HG02938 (cell line): ENCODE measurements around the gene ZNF212.
A peak's percentile ranks its signal among the peaks of the same experiment; 100 is the strongest.
"Not testable (repeated sequence)": the region's sequence is repeated elsewhere in the genome, so short reads cannot be mapped to it uniquely, and the experiment has no call there.

Experiments
- ATAC-seq: cut with Tn5 transposase; IDR thresholded peaks from one replicate; pipeline ENCODE4 v1.9.1; 2021; ENCODE audit warnings: mild to moderate bottlenecking, moderate library complexity; ENCODE audit not compliant: unreplicated experiment

ZNF212 gene

DNA sequence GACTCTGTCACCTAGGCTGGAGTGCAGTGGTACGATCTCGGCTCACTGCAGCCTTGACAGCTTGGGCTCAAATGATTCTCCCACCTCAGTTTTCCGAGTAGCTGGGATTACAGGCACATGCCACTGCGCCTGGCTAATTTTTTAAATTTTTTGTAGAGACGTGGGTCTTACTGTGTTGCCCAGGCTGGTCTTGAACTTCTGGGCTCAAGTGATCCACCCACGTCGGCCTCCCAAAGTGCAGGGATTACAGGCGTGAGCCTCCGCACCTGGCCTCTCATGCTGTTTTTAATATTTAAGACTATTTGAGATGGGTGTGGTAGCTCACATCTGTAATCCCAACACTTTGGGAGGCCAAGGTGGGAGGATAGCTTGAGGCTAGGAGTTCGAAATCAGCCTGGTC is 12.1 kb downstream of the ZNF212 start:
- ATAC-seq = not testable (repeated sequence)

DNA sequence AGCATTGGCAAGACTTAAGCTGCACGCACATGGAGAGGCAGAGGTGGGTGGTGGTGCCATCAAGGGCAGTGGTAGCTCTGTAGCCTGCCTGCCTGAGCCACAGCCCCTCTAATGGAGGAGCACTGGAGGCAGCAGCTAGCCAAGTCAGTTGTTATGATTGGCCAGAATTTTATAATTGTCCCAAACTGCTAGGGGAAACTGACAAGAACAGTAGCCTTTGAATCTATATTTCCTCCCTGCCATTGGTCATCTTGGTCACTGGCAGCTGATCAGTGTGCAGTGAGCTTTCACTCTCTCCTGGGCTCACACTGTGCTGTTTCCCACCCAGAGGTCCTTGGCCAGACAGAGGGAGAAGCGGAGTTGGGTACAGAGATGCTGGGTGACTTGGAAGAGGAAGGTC is 12.9 kb downstream of the ZNF212 start:
- no peak for ATAC-seq

DNA sequence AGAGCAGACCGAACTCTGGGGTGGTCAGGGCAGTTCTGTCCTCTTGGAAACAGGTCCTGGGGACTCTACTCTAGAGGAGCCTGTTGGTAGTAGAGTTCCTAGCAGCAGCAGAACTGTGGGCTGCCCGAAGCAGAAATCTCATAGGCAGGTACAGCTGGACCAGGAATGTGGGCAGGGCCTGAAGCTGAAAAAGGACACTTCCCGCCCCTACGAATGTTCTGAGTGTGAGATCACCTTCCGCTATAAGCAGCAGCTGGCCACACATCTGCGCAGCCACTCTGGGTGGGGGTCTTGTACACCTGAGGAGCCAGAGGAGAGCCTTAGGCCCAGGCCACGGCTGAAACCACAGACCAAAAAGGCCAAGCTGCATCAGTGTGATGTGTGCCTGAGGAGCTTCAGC is 14.2 kb downstream of the ZNF212 start:
- no peak for ATAC-seq

DNA sequence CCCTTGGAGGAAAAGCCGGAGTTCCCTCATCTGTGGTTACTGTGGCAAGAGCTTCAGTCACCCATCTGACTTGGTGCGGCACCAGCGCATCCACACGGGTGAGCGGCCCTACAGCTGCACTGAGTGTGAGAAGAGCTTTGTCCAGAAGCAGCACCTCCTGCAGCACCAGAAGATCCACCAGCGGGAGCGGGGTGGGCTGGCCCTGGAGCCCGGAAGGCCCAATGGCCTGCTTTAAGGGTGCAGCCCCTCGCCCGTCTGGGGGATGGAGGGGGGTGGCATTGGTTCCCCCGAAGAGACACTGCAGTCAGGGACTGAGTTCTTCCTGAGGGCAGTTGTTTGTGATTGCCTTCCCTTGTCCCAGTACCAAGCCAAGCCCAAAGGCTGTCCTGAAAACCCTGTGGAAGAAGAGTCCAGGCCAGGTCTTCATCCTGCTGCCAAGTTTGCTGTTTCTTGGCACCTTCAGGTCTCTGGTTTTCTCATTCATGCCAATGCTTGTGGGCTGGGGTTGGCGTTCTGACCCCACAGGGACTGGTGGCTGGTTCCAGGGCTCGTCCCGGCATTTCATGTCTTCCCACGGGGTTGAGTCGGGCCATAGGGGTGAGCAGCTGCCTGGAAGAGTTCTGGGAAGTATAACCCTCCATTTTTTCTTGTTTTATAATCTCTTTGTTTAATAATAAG is 14.9 kb downstream of the ZNF212 start:
- no peak for ATAC-seq

DNA sequence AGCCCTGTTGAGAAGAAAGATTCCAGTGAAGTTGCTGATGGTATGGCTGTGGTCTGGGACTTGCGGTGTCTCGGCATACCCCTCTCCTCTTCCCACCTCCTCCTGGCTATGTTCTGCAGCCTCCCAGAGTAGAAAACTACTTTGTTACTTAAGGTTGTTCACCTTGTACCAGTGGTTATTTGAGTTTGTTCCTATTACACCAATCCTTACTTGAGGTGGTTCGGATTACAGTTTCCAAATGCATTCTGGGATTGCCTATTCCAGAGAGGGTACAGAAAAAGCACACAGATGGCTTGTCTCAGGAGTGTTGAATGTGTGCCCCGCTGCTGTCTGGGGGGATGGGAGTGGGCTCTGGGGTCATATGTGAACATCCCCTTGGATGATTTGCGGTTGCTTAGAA is 15.7 kb downstream of the ZNF212 start:
- ATAC-seq = no peak

DNA sequence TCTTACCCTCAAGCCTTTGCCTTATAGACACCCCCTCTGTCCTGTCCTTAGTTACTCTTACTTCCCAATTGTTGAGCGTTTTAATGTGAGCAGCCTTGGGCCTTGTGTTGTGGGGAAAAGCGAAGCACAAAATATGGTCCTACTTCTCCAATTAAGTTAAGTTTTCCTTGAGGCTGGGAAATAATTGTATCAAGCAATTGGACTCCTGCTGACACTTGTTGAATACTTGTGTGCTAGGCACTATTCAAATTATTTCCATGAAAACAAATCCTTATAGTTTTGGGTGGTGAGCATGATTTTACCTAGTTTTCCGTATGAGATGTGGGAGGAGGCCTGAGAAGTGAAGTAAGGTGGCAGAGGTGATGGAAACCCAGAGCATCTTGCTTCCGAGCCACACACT is 17.1 kb downstream of the ZNF212 start:
- ATAC-seq = no peak

DNA sequence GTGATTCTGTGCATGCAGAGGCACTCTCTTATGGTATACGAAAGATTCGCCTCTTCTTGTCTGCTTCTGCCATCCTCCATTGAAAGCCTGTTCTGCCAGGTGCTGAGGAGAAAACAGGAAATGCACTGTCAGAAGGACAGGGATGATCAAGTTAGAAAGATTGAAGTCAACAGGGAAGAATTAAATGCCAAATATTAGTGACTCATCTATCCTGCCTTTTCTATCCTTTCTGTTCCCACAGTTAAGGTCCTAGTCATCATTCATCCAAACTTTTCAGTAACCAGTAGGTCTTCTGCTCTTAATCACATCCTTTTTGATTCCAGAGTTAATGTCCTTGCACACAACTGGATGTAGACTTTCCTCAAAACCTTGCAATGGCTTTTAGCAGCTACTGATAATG is 17.7 kb downstream of the ZNF212 start:
- ATAC-seq = no peak

DNA sequence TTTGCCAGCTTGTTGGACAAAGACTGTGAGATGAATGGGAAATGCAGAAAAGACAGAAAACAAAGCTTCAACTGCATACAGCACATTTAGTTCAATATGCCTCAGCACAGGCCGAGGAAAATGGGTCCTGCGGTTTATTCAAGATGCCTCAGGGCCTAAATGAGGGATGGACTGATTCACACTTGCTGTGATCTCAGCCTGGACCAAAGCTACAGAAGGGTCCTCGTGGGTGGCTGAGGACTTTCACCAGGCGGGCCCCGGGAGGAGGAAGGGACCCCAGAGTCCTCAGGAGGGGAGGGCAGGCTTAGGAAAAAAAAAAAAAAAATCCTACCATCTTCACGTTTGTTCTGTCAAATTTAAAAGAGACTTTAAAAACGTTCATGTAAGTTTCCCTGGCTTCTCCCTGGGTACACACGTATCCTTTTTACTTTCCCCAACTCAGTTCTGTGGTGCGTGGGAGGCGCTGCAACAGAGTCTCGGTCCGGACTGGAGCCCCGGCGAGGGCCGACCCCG is 21.9 kb downstream of the ZNF212 start:
- peak; percentile 7 for ATAC-seq

DNA sequence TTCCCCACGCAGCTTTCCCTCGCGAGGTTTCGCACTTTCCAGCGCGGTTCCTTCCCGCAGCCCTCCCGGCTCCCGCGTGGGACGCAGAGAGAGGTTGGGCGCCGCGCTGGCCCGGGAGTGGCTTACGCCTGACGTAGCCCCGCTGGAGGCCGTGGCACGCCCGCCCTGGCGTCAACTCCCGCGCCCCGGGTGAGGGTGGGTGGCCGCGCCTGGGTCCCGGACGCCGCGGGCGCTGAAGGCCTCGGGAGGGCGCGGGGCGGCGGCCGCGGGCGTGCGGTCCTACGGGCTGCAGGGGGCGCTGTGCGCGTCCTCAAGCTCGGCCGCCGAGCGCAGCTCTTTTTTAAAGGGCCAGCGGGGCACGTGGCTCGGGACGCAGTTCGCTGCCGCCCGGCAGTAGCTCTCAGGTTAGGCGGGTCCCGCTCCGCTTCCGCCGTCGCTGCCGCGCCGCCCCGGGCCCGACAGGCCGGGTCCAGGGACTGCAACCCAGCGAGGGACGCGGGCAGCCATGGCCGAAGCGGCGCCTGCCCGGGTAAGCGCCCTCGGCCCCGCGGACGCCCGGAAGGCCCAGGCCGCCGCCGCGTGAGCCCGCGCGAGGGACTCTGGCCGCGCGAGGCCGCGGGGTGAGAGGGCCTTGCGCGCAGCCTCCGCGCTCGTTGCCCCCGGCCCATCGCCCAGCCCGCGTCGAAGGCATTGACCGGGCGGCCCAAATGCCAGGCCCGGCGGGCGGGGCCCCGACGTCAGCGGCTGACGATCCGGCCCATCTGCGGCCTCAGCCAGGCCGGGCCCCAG is 22.6 kb downstream of the ZNF212 start, which contains the start of gene ZNF783:
Gene ZNF783 (plus strand): TSS at position 368 of the 789 bp plus-strand sequence. CDS start 138 bp downstream, at position 506.
- ATAC-seq = peak; percentile 80

DNA sequence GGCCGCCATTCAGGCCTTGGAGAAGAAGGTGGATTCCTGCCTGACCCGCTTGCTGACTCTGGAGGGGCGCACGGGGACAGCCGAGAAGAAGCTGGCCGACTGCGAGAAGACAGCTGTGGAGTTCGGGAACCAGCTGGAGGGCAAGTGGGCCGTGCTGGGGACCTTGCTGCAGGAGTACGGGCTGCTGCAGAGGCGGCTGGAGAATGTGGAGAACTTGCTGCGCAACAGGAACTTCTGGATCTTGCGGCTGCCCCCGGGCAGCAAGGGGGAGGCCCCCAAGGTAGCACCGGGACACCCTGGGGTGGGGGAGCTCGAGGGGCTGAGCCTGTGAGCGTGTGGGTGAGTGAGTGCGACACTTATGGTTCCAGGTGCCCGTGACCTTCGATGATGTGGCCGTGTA is 27.0 kb downstream of the ZNF212 start:
- ATAC-seq = no peak

DNA sequence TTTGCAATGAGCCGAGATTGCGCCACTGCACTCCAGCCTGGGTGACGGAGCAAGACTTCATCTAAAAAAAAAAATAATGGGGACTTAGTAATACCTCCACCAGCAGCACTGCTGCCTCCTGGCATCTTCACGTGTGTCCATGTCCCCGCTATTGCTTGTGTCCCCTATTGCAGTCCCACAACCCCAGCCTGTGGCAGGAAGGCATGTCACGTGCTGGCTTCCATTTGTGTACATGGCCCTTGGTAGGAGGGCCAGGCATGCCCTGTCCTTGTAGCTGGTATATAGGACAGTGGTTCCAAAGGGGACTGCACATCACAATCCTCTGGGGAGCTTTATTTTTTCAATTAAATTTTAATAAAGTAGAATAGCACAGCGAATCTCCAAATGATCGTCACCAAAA is 28.3 kb downstream of the ZNF212 start:
- ATAC-seq = no peak

DNA sequence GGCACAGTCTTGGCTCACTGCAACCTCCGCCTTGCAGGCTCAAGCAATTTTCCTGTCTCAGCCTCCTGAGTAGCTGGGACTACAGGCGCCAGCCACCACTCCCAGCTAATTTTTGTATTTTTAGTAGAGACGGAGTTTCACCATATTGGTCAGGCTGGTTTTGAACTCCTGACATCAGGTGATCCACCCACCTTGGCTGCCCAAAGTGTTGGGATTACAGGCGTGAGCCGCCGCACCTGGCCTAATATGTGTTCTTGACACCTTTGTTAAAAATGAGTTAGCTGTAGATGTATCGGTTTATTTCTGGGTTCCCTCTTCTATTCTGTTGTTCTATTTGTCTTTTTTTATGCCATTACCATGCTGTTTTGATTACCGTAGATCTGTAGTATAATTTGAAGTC is 35.0 kb downstream of the ZNF212 start:
- not testable (repeated sequence) for ATAC-seq

DNA sequence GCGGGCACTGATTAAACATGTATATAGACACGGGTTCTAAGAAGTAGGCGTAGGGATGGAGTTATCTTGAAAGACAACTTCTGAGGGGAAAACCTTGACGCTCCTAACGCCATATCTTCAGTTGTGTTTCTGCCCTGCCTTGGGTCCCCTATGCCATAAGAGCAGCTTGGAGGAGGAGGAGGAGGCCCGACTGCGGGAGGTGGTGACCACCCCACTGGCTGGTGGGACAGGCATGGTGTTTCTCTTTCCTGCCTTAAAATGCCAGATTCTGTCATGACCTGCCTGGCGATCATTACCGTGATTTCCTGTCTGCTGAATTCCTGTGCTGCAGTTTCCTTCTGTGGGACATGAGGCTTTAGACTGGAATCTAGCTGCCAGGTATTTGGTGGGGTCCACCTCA is 38.4 kb downstream of the ZNF212 start:
- ATAC-seq = no peak

DNA sequence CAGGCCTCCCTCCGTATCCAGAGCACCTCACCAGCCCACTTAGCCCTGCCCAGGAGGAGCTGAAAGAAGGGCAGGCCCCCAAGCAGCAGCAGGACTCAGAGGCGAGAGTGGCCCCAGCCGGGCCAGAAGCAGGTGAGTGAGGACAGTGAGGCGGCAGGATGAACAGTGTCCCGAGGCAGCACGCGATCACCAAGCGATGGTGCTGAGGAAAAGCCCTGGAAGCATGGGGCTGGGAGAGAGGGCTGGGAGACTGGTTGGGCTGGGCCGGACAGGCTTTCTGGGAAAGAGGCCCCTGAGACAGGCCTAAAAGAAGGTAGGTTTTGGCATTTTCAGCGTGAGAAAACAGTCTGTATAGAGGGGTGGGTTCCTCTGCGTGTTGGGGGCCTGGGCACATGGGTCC is 38.9 kb downstream of the ZNF212 start:
- no peak for ATAC-seq

DNA sequence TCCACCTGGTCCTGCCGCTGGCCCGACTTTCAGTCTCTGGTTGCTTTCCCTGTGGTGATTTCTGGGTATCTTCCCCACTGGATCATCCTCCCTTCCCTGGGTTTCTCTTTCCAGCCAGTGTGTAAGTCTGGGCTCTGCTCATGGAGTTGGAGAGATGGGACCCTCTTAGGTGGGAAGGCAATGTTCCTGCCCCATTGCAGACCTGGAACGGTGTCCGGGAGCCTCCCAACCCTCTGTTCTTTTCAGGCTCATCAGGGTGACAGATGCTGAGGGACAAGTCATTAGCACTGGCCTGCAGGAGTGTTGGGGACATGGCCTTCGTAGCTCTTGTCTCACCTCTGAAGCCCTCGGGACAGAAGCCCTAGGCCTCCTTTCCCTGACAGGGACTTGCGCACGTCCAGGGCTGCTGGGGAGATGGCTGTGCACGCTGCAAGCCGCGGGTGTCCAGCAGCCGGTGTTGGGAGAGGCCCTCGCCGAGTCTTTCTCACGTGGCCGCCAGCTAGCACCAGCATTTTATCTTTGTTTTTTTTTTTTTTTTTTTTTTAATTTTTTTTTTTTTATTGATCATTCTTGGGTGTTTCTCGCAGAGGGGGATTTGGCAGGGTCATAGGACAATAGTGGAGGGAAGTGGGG is 39.8 kb downstream of the ZNF212 start:
- ATAC-seq = no peak

DNA sequence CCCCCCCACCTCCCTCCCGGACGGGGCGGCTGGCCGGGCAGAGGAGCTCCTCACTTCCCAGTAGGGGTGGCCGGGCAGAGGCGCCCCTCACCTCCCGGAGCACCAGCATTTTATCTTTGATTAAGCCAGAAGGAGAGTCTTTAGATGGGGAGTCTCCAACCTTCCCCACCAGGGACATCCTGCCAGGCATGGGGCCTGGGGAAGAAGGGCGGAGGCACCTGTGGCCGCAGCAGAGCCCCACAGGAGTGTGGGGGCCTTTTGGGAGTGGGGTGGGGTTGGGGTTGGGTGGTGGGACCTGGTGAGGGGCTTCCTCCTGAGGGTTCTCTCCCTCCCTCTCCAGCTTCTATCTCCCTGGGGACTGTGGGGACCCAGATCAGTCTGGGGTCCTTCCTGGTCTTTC is 40.7 kb downstream of the ZNF212 start:
- no peak for ATAC-seq

DNA sequence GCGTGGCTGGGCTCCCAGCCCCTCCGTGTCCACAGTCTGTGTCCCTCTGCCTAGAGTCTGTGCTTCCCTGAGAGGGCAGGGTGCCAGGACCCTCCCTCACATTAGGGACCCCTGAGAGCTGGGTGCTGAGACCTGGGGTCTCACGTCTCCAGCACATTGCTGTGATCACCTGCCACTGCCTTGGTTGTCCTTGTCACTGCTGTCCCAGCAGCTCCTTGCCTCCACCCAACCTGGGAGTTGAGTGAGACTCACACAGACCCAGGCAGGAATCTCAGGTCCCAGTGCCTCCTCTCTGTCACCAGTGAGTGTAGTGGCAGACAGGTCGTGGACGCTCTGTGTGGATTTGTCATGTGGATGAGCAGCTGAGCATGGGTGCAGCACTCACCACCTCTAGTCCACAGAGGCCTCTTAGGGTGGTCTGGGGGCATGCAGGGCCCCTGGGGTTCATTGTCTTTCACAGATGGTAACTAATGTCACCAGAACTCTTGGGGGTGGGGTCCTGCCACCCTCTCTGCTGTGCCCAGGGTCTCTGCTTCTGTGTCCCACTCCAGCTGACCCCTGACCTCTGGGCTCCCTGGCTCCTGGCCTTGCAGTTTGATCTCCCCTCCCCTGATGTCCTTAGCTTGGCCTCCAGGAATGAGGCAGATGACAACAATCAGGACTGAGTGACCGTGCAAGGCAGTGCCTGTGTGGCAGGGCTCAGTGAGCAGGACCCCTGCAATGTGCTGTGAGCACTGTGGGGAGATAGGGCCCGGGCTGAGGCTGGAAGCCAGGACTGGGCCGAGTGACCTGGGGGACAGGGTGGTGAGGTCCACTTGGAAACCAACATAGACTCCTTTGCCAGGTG is 41.4 kb downstream of the ZNF212 start:
- no peak for ATAC-seq

DNA sequence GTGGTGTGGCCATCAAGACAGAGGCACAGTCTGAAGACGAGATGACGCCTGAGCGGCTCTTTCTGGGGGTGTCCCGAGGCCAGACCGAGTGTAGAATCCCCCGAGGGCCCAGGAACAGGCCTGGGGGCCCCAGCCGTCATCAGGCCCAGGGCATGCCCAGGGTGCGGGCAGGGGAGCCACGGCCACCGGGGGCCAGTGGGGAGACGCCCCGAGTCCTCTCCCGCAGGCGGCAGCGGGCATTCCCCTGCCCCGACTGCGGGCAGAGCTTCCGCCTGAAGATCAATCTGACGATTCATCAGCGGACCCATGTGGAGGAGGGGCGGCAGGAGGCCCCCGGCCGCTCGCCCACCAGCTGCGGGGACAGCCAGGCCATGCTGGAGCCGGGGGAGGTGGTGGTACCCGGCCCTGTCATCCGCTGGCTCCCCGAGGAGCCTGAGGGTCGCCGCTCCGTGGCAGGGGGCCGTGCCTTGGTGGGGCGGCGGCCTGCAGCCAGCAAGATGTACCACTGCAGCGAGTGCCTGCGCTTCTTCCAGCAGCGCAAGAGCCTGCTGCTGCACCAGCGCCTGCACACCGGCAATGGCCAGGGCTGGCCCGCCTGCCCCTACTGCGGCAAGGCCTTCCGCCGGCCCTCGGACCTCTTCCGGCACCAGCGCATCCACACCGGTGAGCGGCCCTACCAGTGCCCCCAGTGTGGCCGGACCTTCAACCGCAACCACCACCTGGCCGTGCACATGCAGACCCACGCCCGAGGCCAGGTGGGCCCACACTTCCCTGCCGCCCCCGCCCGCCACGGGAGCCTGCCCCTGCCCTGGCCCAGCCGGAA is 42.3 kb downstream of the ZNF212 start:
- ATAC-seq = no peak

DNA sequence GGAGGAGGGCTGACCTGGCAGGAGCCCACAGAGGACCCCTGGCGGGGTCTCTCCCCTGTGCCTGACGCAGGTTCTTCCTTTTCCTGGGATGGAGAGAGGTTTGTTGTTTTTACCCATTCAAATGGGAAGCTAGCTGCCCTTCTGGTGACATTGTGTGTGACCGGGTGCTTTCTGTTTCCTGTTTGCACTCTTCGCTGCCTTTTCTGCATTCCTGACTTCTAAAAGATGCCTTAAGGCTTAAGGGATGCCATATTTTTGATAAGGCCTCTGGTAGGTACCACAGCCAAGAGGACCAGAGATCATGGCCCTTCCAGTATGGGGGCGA is 42.8 kb downstream of the ZNF212 start:
- ATAC-seq = no peak

DNA sequence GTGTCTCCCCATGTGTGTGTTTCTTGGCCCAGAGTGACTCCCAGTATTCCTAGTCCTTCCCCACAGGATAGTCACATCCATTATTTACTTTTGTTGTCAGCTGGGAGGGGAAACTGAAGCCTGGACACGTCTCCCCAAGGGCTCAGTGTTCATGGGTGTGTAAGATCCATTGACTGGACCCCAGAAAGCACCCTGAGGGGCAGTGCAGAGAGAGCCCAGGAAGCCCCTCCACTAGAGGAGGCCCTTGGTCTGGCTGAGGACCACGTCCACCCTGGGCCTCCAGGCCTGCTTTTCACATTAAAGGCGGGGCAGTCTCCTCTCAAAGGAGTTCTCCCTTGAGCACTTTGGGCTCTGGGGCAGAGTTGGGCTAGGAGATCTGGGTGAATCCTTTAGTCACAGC is 43.9 kb downstream of the ZNF212 start:
- ATAC-seq = no peak
